Suprapubic skin (tissue), 4 donors: ENCODE measurements around the gene ICE2.

ENCODE experiments used
- CTCF ChIP-seq, 2 donors: fragments of 200-600 bp in 1 of 2; fragments of 450-650 bp in 1 of 2; sonication (generic) in 1 of 2; IDR thresholded peaks; one replicate each; pipeline ENCODE4 v1.5.1; 2016 to 2019; ENCODE audit warnings: antibody characterized with exemption in 2 of 2, mild to moderate bottlenecking in 1 of 2, moderate library complexity in 1 of 2
- POLR2A ChIP-seq, 2 donors: fragments of 450-650 bp; IDR thresholded peaks; one replicate each; pipeline ENCODE4 v1.6.1; 2017; ENCODE audit warnings: antibody characterized with exemption in 2 of 2, mild to moderate bottlenecking in 2 of 2, moderate library complexity in 2 of 2
- POLR2AphosphoS5 ChIP-seq, 3 donors: sonication (generic); formaldehyde crosslinking; IDR thresholded peaks; one replicate each; pipeline ENCODE4 v1.6.1; 2017; ENCODE audit warnings: antibody characterized with exemption in 3 of 3

DNA sequence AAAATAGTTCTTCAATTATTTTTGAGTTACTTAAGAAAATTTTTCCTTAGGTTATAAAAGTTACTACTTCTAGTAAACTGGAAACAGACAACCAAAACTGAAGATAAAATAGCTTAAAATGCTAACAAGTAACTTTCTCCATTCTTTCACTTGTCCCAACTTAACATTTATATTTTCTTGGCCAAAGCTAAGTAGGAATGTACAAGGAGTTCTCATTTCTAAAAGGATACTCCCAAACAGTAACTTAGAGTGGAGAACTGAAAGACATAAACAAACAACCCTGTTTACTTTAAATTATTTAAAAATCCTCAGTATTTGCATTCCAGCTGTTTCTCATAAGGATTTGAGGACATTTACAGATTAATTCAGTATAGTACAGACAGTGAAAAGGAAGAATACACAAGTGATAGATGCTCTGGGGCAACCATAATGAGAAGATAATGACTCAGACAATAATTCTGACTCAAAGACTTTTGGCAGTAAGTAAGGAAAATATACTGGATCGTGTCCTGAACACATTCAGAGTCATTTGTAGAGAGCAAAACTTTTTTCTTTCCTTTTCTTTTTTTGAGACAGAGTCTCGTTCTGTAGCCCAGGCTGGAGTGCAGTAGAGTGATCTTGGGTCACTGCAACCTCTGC is 52.0 kb downstream of the ICE2 start:
- TF ChIP-seq POLR2AphosphoS5 (IDR thresholded peaks at IDR 0.05) (no peak), CTCF (IDR thresholded peaks at IDR 0.05) (no peak), POLR2A (IDR thresholded peaks at IDR 0.05) (no peak)
